ENCODE measurements around the gene DLG2. TPM values are rescaled to one million over a fixed set of nuclear protein-coding genes. Genes with fewer than 3 reads are reported as not detected.
"Not testable (repeated sequence)": the region's sequence is repeated elsewhere in the genome, so short reads cannot be mapped to it uniquely, and the experiment has no call there.

Gene DLG2
- total RNA-seq, 1 donor from 2014 or later, result 2.4 TPM

- no peak for DNase-seq (ENCODE audit: low spot score, unreplicated experiment)
- peaks cover under 1% of the 10 kb centered on the region for H3K4me1 Mint-ChIP-seq (ENCODE audit: low read depth)
- no peak overlapping the region for H3K4me3 Mint-ChIP-seq (ENCODE audit: low read depth)
- H3K9me3 Mint-ChIP-seq (ENCODE audit: low read depth), result no peaks in the 10 kb centered on the region
- TF ChIP-seq, protein P1, sequence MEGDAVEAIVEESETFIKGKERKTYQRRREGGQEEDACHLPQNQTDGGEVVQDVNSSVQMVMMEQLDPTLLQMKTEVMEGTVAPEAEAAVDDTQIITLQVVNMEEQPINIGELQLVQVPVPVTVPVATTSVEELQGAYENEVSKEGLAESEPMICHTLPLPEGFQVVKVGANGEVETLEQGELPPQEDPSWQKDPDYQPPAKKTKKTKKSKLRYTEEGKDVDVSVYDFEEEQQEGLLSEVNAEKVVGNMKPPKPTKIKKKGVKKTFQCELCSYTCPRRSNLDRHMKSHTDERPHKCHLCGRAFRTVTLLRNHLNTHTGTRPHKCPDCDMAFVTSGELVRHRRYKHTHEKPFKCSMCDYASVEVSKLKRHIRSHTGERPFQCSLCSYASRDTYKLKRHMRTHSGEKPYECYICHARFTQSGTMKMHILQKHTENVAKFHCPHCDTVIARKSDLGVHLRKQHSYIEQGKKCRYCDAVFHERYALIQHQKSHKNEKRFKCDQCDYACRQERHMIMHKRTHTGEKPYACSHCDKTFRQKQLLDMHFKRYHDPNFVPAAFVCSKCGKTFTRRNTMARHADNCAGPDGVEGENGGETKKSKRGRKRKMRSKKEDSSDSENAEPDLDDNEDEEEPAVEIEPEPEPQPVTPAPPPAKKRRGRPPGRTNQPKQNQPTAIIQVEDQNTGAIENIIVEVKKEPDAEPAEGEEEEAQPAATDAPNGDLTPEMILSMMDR (IDR thresholded peaks at IDR 0.05; ENCODE audit: unreplicated experiment), result no peak
- H3K27ac Mint-ChIP-seq, result no peak overlapping the region
- no peaks in the 10 kb centered on the region for H3K36me3 Mint-ChIP-seq (ENCODE audit: insufficient read depth)
- H3K27me3 Mint-ChIP-seq, result no peaks in the 10 kb centered on the region
Measured at GRCh38 chr11:85118151-85118550, 509.0 kb downstream of the DLG2 start.

- Mint-ChIP-seq H3K36me3 (ENCODE audit: insufficient read depth) (no peaks in the 10 kb centered on the region), H3K27me3 (no peaks in the 10 kb centered on the region), H3K9me3 (ENCODE audit: low read depth) (no peaks in the 10 kb centered on the region), H3K27ac (no peak overlapping the region), H3K4me3 (ENCODE audit: low read depth) (no peak overlapping the region), H3K4me1 (ENCODE audit: low read depth) (no peaks in the 10 kb centered on the region)
- no peak for DNase-seq (ENCODE audit: low spot score, unreplicated experiment)
- TF ChIP-seq, protein P1 (IDR thresholded peaks at IDR 0.05; ENCODE audit: unreplicated experiment), result no peak
Measured at GRCh38 chr11:85115798-85116197, 511.3 kb downstream of the DLG2 start.

DNA sequence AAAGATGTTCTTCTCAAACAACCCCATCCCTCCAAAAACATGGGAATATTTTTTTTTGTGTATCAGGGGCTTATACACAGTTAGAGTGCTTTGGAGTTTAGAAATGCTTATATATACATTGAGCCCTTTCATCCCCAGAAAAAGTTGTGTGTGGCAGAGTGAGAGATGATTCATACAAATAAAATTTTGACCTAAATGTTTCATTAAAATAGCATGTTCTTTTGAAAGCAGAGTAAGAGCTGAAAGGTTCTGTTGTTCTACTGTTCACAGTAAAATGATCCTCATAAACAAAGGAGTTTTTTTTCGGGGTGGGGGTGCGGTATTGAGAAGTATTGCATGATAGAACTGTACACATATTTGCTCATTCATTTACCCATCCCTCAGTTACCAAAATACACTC is 512.4 kb downstream of the DLG2 start:
- Mint-ChIP-seq H3K4me1 (ENCODE audit: low read depth) (no peaks in the 10 kb centered on the region), H3K36me3 (ENCODE audit: insufficient read depth) (no peaks in the 10 kb centered on the region), H3K9me3 (ENCODE audit: low read depth) (no peaks in the 10 kb centered on the region), H3K27me3 (no peaks in the 10 kb centered on the region), H3K4me3 (ENCODE audit: low read depth) (no peak overlapping the region), H3K27ac (no peak overlapping the region)
- TF ChIP-seq, protein P1 (IDR thresholded peaks at IDR 0.05; ENCODE audit: unreplicated experiment), result no peak
- no peak for DNase-seq (ENCODE audit: low spot score, unreplicated experiment)

GRCh38 chr11:85110246-85110645 is 516.9 kb downstream of the DLG2 start:
- H3K4me1 Mint-ChIP-seq (ENCODE audit: low read depth); H3K36me3 Mint-ChIP-seq (ENCODE audit: insufficient read depth); H3K27ac Mint-ChIP-seq; H3K4me3 Mint-ChIP-seq (ENCODE audit: low read depth); DNase-seq (ENCODE audit: low spot score, unreplicated experiment); H3K9me3 Mint-ChIP-seq (ENCODE audit: low read depth); H3K27me3 Mint-ChIP-seq: not testable (repeated sequence)

DNA sequence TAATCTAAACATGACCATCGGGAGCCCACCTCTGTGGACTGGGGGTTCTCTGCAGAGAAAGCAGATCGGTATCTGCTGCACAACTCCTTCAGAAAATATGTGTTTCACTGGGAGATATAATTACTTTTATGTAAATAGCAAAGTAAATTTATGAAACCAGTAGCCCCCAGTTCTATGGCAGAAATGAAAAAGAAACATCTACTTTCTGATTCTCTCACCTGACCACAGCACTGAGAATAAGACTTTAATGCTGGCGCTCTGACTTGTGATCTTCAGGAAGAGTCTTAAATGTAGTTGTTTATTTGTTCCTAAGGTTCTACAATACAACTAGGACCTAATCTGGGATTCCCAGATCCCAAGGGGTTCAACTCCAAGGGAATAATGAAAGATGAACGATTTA is 518.0 kb downstream of the DLG2 start:
- no peaks in the 10 kb centered on the region for H3K27me3 Mint-ChIP-seq
- DNase-seq (ENCODE audit: low spot score, unreplicated experiment), result no peak
- no peak overlapping the region for H3K27ac Mint-ChIP-seq
- H3K4me1 Mint-ChIP-seq (ENCODE audit: low read depth), result no peaks in the 10 kb centered on the region
- H3K9me3 Mint-ChIP-seq (ENCODE audit: low read depth), result no peaks in the 10 kb centered on the region
- TF ChIP-seq, protein P1 (IDR thresholded peaks at IDR 0.05; ENCODE audit: unreplicated experiment), result no peak
- no peaks in the 10 kb centered on the region for H3K36me3 Mint-ChIP-seq (ENCODE audit: insufficient read depth)
- no peak overlapping the region for H3K4me3 Mint-ChIP-seq (ENCODE audit: low read depth)

DNA sequence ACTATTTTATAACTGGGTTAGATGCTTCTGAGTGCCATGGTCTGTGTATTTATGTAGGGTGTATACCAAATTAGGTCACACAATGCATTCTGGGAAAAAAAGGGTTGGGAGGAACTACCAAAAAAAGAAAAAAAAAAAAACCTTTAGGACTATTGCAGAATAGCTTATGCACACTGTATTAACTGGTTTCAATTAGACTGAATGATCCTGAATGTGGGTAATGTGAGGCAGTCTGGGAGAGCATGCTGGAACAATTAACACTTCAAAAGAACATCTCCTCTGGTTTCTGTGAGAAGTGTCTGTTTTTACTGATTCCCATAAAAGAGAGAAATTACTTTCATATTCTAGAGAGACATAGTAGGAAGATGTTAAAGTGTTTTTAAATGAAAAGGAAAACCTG is 521.3 kb downstream of the DLG2 start:
- peaks cover 3% of the 10 kb centered on the region for H3K9me3 Mint-ChIP-seq (ENCODE audit: low read depth)
- no peak overlapping the region for H3K27ac Mint-ChIP-seq
- TF ChIP-seq, protein P1 (IDR thresholded peaks at IDR 0.05; ENCODE audit: unreplicated experiment), result no peak
- no peaks in the 10 kb centered on the region for H3K27me3 Mint-ChIP-seq
- DNase-seq (ENCODE audit: low spot score, unreplicated experiment), result no peak
- no peak overlapping the region for H3K4me3 Mint-ChIP-seq (ENCODE audit: low read depth)
- no peaks in the 10 kb centered on the region for H3K4me1 Mint-ChIP-seq (ENCODE audit: low read depth)
- no peaks in the 10 kb centered on the region for H3K36me3 Mint-ChIP-seq (ENCODE audit: insufficient read depth)
